K562 (cell line): ENCODE measurements around the gene CEP192. TPM values are rescaled to one million over a fixed set of nuclear protein-coding genes. Genes with fewer than 3 reads are reported as not detected.

Source experiments
- ERF ChIP-seq: fragments of 450-650 bp; formaldehyde crosslinking; IDR thresholded peaks from 2 replicates; pipeline ENCODE4 v1.4.0; 2020; ENCODE audit warnings: mild to moderate bottlenecking, mixed read lengths
- ESRRA ChIP-seq: fragments of 450-650 bp; IDR thresholded peaks from 2 replicates; pipeline ENCODE4 v1.6.1; 2014; ENCODE audit warnings: low read depth, mild to moderate bottlenecking, moderate library complexity, borderline replicate concordance
- GABPB2 ChIP-seq: fragments of 250-450 bp; sonication (Bioruptor Pico); conservative IDR thresholded peaks from 2 replicates; pipeline ENCODE4 v1.5.1; 2021; ENCODE audit warnings: mild to moderate bottlenecking
- HNRNPL ChIP-seq: fragments of 200-400 bp; formaldehyde crosslinking; IDR thresholded peaks from 2 replicates; pipeline ENCODE4 v1.6.1; 2017; ENCODE audit warnings: low read depth, mild to moderate bottlenecking, low read length
- KDM1A ChIP-seq, 2 experiments: fragments of 450-650 bp; IDR thresholded peaks; 2 replicates each; pipeline ENCODE4 v1.6.1; 2016; ENCODE audit warnings: mild to moderate bottlenecking in 2 of 2
- KDM5B ChIP-seq: fragments of 200-600 bp; sonication (generic); IDR thresholded peaks from 2 replicates; pipeline ENCODE4 v1.6.1; 2012; ENCODE audit warnings: low read depth, mild to moderate bottlenecking, moderate library complexity, low read length, control low read depth, inconsistent platforms; ENCODE audit not compliant: insufficient replicate concordance
- MBD2 ChIP-seq: sonication (generic); IDR thresholded peaks from 2 replicates; pipeline ENCODE4 v1.6.1; 2016; ENCODE audit warnings: low read depth, borderline replicate concordance
- NEUROD1 ChIP-seq: fragments of 150-350 bp; IDR thresholded peaks from 2 replicates; pipeline ENCODE4 v1.6.1; 2014; ENCODE audit warnings: borderline replicate concordance, low read length, low read depth; ENCODE audit not compliant: partially characterized antibody
- NR2C1 ChIP-seq, 2 experiments: fragments of 450-650 bp; IDR thresholded peaks; 2 replicates each; pipeline ENCODE4 v1.6.1; 2017; ENCODE audit warnings: mild to moderate bottlenecking in 2 of 2, antibody characterized with exemption in 1 of 2, inconsistent platforms in 1 of 2, missing compliant biosample characterization in 1 of 2, missing genetic modification characterization in 1 of 2
- POLR2B ChIP-seq: fragments of 450-650 bp; IDR thresholded peaks from 2 replicates; pipeline ENCODE4 v1.6.1; 2018; ENCODE audit warnings: low read depth; ENCODE audit not compliant: partially characterized antibody
- POU5F1 ChIP-seq: fragments of 150-350 bp; IDR thresholded peaks from 2 replicates; pipeline ENCODE4 v1.6.1; 2014; ENCODE audit warnings: borderline replicate concordance, low read length, low read depth, mild to moderate bottlenecking; ENCODE audit not compliant: partially characterized antibody
- SRF ChIP-seq, 2 experiments: fragments of 250-450, 450-650 bp in 1 of 2; sonication (Bioruptor Pico) in 1 of 2; sonication (generic) in 1 of 2; formaldehyde crosslinking; IDR thresholded peaks; 2 replicates each; pipeline versions ENCODE4 v1.5.0 to v1.5.1; 2020 to 2022; ENCODE audit warnings: mild to moderate bottlenecking in 1 of 2, missing genetic modification reagents in 1 of 2
- U2AF1 ChIP-seq: fragments of 200-400 bp; formaldehyde crosslinking; optimal IDR thresholded peaks from 2 replicates; pipeline ENCODE3; 2017; ENCODE audit warnings: mild to moderate bottlenecking, low read depth, low read length, moderate library complexity
- ZBTB7A ChIP-seq: IDR thresholded peaks from 2 replicates; pipeline ENCODE4 v1.6.1; 2011; ENCODE audit warnings: low read depth, mild to moderate bottlenecking, low read length, moderate library complexity, borderline replicate concordance; ENCODE audit not compliant: control insufficient read depth
- ZFX ChIP-seq: sonication (generic); formaldehyde crosslinking; IDR thresholded peaks from 2 replicates; pipeline ENCODE4 v1.8.0; 2022; ENCODE audit warnings: mild to moderate bottlenecking, missing genetic modification reagents, moderate library complexity
- polyA plus RNA-seq, 8 experiments: library from polyadenylated mRNA; depleted of rRNA in 4 of 8; stranded (reverse) in 5 of 8; unstranded in 3 of 8; fragments of >200 nt; fragmentation: Nextera tagmentation in 2 of 8; fragmentation: Illumina TruSeq in 1 of 8; extraction: Ambion mirVana in 2 of 8; extraction: Trizol in 1 of 8; gene quantifications; 2 replicates each; pipeline versions ENCODE4 v1.2.1 to v1.2.3, GENCODE V29; 2011 to 2014; ENCODE audit warnings: inconsistent platforms in 1 of 8, missing spikeins in 1 of 8
- total RNA-seq, 7 experiments: library from RNA; depleted of rRNA in 6 of 7; stranded (reverse); fragments of >200 nt in 6 of 7; fragmentation: Illumina TruSeq in 2 of 7; extraction: Trizol in 2 of 7; gene quantifications; 2 replicates each; pipeline versions ENCODE4 v1.2.1 to v1.2.3, GENCODE V29; 2011 to 2021; ENCODE audit warnings: low replicate concordance in 1 of 7
- TF ChIP-seq, protein P1 (sequence below): sonication (generic); formaldehyde crosslinking; IDR thresholded peaks from 2 replicates; pipeline ENCODE4 v1.8.0; 2023; ENCODE audit warnings: mild to moderate bottlenecking, missing genetic modification reagents
- TF ChIP-seq, protein P2 (sequence below), 2 experiments: IDR thresholded peaks; 2 replicates each; pipeline ENCODE4 v1.6.1; 2012; ENCODE audit warnings: improper control_type of control experiment in 2 of 2, low read depth in 2 of 2, low read length in 2 of 2, borderline replicate concordance in 1 of 2
- TF ChIP-seq, protein P3 (sequence below): fragments of 450-650 bp; IDR thresholded peaks from 2 replicates; pipeline ENCODE4 v1.6.1; 2016

CEP192 gene
- total and polyA plus RNA-seq, 9 of the 15 experiments (the other 6 are each of a cell fraction or from before 2014, with no cell fraction given) = 14.4 to 54.4 (median 35.8) TPM

DNA sequence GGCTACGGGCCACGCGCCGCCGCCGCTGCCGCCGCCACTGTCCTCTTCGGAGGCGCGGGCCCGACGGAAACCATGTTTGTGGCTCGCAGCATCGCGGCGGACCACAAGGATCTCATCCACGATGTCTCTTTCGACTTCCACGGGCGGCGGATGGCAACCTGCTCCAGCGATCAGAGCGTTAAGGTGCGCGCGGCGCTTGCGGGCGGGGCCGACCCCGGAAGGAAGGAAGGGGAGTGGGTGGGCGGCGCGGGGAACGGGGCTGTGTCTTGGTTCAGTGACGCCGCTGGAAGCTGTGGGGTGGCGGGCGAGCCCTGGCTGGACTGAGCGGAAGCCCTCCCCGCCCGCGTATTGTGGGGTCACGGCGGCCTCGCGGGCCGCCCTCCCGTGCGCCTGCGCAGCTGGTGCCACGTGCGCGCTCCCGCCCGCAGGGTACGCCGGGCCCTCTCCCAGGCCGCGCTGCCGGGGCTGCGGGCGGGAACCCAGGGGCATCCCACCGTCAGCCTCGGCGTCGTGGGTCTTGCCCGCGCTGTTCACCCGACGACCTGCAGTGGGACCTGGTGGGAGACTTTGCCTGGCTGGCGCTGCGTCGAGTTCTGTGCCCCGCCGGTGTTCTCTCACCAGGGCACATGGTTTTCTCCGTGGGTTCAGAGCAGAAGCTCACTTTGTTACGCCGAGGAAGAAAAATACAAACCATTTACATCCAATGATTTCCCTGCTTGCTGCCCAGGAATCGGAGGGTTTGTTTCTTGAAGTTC is 42.9 kb upstream of the CEP192 start (continued):
- TF ChIP-seq ESRRA (peak; percentile 66; the same call in 1 of the 2 replicates), ZBTB7A (peak; percentile 85; the same call in 1 of the 2 replicates), NEUROD1 (peak; percentile 11), SRF (CRISPR knock-in tag; IDR thresholded peaks at IDR 0.05) (no peak), POLR2B (peak; percentile 88), KDM1A (IDR thresholded peaks at IDR 0.05) (no peak), U2AF1 (peak; percentile 56), NR2C1 (IDR thresholded peaks at IDR 0.05) (peak; percentile 60; the same call in 1 of the 2 replicates), NR2C1 (tag; IDR thresholded peaks at IDR 0.05) (peak; percentile 53; the same call in 1 of the 2 replicates), GABPB2 (CRISPR knock-in tag) (no peak), ERF (CRISPR knock-in tag) (peak; percentile 15; the same call in 1 of the 2 replicates), MBD2 (peak; percentile 75; the same call in 1 of the 2 replicates), POU5F1 (no peak), ZFX (CRISPR knock-in tag) (peak; percentile 94), HNRNPL (peak; percentile 69), KDM5B (peak; percentile 86)
- TF ChIP-seq, protein P1, sequence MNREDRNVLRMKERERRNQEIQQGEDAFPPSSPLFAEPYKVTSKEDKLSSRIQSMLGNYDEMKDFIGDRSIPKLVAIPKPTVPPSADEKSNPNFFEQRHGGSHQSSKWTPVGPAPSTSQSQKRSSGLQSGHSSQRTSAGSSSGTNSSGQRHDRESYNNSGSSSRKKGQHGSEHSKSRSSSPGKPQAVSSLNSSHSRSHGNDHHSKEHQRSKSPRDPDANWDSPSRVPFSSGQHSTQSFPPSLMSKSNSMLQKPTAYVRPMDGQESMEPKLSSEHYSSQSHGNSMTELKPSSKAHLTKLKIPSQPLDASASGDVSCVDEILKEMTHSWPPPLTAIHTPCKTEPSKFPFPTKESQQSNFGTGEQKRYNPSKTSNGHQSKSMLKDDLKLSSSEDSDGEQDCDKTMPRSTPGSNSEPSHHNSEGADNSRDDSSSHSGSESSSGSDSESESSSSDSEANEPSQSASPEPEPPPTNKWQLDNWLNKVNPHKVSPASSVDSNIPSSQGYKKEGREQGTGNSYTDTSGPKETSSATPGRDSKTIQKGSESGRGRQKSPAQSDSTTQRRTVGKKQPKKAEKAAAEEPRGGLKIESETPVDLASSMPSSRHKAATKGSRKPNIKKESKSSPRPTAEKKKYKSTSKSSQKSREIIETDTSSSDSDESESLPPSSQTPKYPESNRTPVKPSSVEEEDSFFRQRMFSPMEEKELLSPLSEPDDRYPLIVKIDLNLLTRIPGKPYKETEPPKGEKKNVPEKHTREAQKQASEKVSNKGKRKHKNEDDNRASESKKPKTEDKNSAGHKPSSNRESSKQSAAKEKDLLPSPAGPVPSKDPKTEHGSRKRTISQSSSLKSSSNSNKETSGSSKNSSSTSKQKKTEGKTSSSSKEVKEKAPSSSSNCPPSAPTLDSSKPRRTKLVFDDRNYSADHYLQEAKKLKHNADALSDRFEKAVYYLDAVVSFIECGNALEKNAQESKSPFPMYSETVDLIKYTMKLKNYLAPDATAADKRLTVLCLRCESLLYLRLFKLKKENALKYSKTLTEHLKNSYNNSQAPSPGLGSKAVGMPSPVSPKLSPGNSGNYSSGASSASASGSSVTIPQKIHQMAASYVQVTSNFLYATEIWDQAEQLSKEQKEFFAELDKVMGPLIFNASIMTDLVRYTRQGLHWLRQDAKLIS (CRISPR knock-in tag) = peak; percentile 89
- TF ChIP-seq, protein P2, sequence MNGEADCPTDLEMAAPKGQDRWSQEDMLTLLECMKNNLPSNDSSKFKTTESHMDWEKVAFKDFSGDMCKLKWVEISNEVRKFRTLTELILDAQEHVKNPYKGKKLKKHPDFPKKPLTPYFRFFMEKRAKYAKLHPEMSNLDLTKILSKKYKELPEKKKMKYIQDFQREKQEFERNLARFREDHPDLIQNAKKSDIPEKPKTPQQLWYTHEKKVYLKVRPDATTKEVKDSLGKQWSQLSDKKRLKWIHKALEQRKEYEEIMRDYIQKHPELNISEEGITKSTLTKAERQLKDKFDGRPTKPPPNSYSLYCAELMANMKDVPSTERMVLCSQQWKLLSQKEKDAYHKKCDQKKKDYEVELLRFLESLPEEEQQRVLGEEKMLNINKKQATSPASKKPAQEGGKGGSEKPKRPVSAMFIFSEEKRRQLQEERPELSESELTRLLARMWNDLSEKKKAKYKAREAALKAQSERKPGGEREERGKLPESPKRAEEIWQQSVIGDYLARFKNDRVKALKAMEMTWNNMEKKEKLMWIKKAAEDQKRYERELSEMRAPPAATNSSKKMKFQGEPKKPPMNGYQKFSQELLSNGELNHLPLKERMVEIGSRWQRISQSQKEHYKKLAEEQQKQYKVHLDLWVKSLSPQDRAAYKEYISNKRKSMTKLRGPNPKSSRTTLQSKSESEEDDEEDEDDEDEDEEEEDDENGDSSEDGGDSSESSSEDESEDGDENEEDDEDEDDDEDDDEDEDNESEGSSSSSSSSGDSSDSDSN (IDR thresholded peaks at IDR 0.05; ENCODE audit: borderline replicate concordance in 1 of 2, low read depth in 2 of 2, low read length in 2 of 2) = 0 out of 4 replicates have a peak, but pooled peaks have one; percentile 43 to 46
- TF ChIP-seq, protein P3, sequence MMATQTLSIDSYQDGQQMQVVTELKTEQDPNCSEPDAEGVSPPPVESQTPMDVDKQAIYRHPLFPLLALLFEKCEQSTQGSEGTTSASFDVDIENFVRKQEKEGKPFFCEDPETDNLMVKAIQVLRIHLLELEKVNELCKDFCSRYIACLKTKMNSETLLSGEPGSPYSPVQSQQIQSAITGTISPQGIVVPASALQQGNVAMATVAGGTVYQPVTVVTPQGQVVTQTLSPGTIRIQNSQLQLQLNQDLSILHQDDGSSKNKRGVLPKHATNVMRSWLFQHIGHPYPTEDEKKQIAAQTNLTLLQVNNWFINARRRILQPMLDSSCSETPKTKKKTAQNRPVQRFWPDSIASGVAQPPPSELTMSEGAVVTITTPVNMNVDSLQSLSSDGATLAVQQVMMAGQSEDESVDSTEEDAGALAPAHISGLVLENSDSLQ = 0 out of 2 replicates have a peak, but pooled peaks have one; percentile 16
